ENCODE results near the gene PPARG.

DNA sequence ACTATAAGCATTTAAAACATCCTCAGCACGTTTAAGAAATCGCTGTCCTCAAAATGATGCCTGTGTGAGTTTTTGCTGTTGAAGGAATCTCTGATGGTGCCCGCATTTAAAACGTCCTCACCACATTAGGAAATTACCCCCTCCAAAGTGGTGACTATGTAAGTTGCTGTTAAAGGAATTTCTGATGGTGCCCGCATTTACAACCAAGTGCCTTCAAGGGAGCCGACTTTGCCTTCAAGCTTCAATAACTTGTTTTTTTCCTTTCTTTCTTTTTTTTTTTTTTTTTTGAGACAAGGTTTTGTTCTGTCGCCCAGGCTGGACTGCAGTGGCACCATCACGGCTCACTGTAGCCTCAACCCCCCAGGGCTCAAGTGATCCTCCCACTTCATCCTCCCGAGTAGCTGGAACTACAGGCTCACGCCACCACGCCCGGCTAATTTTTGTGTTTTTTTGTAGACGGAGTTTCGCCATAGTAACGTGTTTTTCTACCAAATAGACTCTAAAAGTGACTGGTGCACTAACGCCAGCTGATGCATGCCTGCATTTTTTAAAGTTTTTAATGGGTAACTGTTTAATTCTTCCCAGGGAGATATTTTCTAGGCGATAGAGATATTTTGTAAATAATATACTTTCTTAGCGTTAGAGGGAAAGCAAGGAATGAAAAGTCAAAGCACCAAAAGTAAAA is 176.4 kb downstream of the PPARG start:
- TF ChIP-seq, protein P1, sequence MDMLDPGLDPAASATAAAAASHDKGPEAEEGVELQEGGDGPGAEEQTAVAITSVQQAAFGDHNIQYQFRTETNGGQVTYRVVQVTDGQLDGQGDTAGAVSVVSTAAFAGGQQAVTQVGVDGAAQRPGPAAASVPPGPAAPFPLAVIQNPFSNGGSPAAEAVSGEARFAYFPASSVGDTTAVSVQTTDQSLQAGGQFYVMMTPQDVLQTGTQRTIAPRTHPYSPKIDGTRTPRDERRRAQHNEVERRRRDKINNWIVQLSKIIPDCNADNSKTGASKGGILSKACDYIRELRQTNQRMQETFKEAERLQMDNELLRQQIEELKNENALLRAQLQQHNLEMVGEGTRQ (CRISPR knock-in tag; IDR thresholded peaks at IDR 0.05) = no peak
- TF ChIP-seq SP1 (CRISPR knock-in tag; conservative IDR thresholded peaks at IDR 0.05) = no peak
